Tibial nerve (tissue), 4 donors: ENCODE measurements around the gene PVALEF. TPM values are rescaled to one million over a fixed set of nuclear protein-coding genes. Genes with fewer than 3 reads are reported as not detected.
"Not testable (repeated sequence)": the region's sequence is repeated elsewhere in the genome, so short reads cannot be mapped to it uniquely, and the experiment has no call there.

Experiments used
- DNase-seq, 2 donors: peaks; one replicate each; pipeline ENCODE4 v3.0.0-alpha.2; 2019; ENCODE audit warnings: low spot score in 2 of 2
- H3K27ac ChIP-seq, 4 donors: fragments of 200-600 bp; sonication (generic) in 3 of 4; one replicate each; pipeline ENCODE4 v1.5.1; 2017 to 2019; ENCODE audit warnings: mild to moderate bottlenecking in 1 of 4
- H3K27me3 ChIP-seq, 2 donors: fragments of 200-600 bp; sonication (generic) in 1 of 2; one replicate each; pipeline versions ENCODE4 v1.5.1 to v1.6.0; 2017 to 2019
- H3K36me3 ChIP-seq, 3 donors: fragments of 200-600 bp; sonication (generic); one replicate each; pipeline ENCODE4 v1.5.1; 2018 to 2019
- H3K4me1 ChIP-seq, 4 donors: fragments of 200-600 bp; sonication (generic) in 3 of 4; one replicate each; pipeline ENCODE4 v1.5.1; 2017 to 2019
- H3K4me3 ChIP-seq, 4 donors: fragments of 200-600 bp; sonication (generic) in 3 of 4; one replicate each; pipeline ENCODE4 v1.5.1; 2017 to 2019; ENCODE audit warnings: mild to moderate bottlenecking in 1 of 4, moderate library complexity in 1 of 4
- H3K9me3 ChIP-seq, 4 donors: fragments of 200-600 bp; sonication (generic) in 3 of 4; one replicate each; pipeline ENCODE4 v1.5.1; 2017 to 2019
- EP300 ChIP-seq, 2 donors: sonication (generic); formaldehyde crosslinking; IDR thresholded peaks; one replicate each; pipeline ENCODE4 v1.6.1; 2017; ENCODE audit warnings: antibody characterized with exemption in 2 of 2, mild to moderate bottlenecking in 1 of 2
- POLR2A ChIP-seq, 2 donors: fragments of 450-650 bp; IDR thresholded peaks; one replicate each; pipeline ENCODE4 v1.6.1; 2017; ENCODE audit warnings: antibody characterized with exemption in 2 of 2, mild to moderate bottlenecking in 2 of 2, moderate library complexity in 2 of 2
- WGBS, 2 donors: methylation state at CpG; one replicate each; pipeline ENCODE4 v1.1.5; 2018; 5-methylcytosine and 5-hydroxymethylcytosine counted together
- total RNA-seq, 4 donors: library from RNA; depleted of rRNA; stranded (reverse); fragments of >200 nt; gene quantifications; one replicate each; pipeline ENCODE4 v1.1.0, GENCODE V29; 2016
- TF ChIP-seq, protein P1 (sequence below), 5 experiments: fragments of 200-600 bp in 3 of 5; fragments of 450-650 bp in 2 of 5; sonication (generic) in 3 of 5; IDR thresholded peaks; one replicate each; pipeline ENCODE4 v1.5.1; 2016 to 2019; ENCODE audit warnings: antibody characterized with exemption in 5 of 5, mild to moderate bottlenecking in 3 of 5, moderate library complexity in 2 of 5

PVALEF gene
- total RNA-seq, 4 donors from 2014 or later = not detected

DNA sequence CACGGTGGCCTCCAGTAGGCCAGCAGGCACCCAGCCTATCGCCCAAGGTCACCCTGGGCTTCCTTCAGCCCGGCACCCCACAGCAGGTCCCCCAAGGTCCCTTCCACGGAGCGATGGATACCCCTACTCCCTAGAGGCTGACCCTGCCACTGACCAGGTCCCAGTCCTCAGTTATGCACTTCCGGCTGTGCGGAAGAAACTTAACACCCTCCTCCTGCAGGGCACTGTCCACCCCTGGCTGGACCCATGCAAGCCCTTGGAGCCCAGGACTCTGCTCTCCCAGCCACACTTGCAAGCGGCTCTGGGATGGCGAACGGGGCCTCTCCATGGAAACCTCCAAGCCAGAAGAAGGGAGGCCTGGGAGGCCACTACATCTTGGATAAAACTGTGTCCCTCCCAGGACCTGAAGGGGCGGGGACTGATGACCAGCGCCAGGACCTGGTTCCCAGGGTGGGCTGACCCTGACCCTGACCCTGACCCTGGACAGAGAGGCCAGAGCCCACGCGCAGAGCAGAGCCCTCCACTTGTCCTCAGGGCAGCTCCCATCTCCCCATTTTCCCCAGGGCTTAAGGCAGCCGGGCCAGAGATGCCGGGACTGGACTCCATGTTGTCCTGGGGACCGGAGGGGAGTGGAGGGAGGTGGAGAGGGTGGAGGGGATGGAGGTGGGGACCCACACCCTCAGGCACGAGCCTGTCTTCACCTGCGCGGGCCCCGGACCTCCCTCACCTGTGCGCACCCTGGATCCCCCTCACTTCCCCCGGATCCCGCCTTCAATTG, 56.7 kb downstream of the PVALEF start:
- H3K4me1 ChIP-seq = peaks cover 0 to 22% (median 11%) of the 10 kb centered on the region in 4 donors
- peaks cover 0 to 4% (median 0%) of the 10 kb centered on the region in 4 donors for H3K9me3 ChIP-seq
- H3K27ac ChIP-seq = peak overlapping the region in 3 of 4 donors; percentile 32 to 83 (median 68)
- DNase-seq = no peak
- H3K4me3 ChIP-seq = peak overlapping the region; percentile 57 to 95 (median 68)
- H3K36me3 ChIP-seq = peaks cover 0 to 29% (median 0%) of the 10 kb centered on the region in 3 donors
- H3K27me3 ChIP-seq = no peaks in the 10 kb centered on the region
- no peak for TF ChIP-seq EP300 (IDR thresholded peaks at IDR 0.05)
- TF ChIP-seq, protein P1, sequence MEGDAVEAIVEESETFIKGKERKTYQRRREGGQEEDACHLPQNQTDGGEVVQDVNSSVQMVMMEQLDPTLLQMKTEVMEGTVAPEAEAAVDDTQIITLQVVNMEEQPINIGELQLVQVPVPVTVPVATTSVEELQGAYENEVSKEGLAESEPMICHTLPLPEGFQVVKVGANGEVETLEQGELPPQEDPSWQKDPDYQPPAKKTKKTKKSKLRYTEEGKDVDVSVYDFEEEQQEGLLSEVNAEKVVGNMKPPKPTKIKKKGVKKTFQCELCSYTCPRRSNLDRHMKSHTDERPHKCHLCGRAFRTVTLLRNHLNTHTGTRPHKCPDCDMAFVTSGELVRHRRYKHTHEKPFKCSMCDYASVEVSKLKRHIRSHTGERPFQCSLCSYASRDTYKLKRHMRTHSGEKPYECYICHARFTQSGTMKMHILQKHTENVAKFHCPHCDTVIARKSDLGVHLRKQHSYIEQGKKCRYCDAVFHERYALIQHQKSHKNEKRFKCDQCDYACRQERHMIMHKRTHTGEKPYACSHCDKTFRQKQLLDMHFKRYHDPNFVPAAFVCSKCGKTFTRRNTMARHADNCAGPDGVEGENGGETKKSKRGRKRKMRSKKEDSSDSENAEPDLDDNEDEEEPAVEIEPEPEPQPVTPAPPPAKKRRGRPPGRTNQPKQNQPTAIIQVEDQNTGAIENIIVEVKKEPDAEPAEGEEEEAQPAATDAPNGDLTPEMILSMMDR (IDR thresholded peaks at IDR 0.05) = no peak
- TF ChIP-seq POLR2A (IDR thresholded peaks at IDR 0.05) = no peak
- 3 to 13% methylated on average over 11 to 14 of the region's 24 CpGs for WGBS, 2 donors

DNA sequence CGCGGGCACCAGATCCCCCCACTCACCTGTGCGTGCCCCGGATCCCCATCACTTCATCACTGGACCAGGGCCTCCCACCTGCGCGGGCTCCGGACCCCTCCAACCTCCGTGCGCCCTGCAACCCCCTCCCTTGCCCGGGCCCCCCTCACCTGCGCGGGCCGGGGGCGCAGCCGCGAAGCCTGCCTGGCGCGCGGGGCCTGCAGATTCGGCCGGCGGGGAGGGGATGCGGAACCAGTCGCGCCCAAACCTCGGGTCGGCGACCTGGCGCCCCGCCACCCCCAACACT, 57.3 kb downstream of the PVALEF start:
- no peak for TF ChIP-seq POLR2A (IDR thresholded peaks at IDR 0.05)
- TF ChIP-seq, protein P1 (IDR thresholded peaks at IDR 0.05) = no peak
- TF ChIP-seq EP300 (IDR thresholded peaks at IDR 0.05) = no peak
- Histone ChIP-seq H3K36me3 (peaks cover 0 to 24% (median 0%) of the 10 kb centered on the region in 3 donors), H3K27ac (peak overlapping the region in 3 of 4 donors; percentile 32 to 83 (median 68)), H3K27me3 (no peaks in the 10 kb centered on the region), H3K4me3 (peak overlapping the region; percentile 57 to 95 (median 68)), H3K9me3 (peaks cover 0 to 4% (median 0%) of the 10 kb centered on the region in 4 donors), H3K4me1 (peaks cover 0 to 22% (median 11%) of the 10 kb centered on the region in 4 donors)
- no peak for DNase-seq
- WGBS, 2 donors = 0% methylated on average over 8 to 9 of the region's 30 CpGs

DNA sequence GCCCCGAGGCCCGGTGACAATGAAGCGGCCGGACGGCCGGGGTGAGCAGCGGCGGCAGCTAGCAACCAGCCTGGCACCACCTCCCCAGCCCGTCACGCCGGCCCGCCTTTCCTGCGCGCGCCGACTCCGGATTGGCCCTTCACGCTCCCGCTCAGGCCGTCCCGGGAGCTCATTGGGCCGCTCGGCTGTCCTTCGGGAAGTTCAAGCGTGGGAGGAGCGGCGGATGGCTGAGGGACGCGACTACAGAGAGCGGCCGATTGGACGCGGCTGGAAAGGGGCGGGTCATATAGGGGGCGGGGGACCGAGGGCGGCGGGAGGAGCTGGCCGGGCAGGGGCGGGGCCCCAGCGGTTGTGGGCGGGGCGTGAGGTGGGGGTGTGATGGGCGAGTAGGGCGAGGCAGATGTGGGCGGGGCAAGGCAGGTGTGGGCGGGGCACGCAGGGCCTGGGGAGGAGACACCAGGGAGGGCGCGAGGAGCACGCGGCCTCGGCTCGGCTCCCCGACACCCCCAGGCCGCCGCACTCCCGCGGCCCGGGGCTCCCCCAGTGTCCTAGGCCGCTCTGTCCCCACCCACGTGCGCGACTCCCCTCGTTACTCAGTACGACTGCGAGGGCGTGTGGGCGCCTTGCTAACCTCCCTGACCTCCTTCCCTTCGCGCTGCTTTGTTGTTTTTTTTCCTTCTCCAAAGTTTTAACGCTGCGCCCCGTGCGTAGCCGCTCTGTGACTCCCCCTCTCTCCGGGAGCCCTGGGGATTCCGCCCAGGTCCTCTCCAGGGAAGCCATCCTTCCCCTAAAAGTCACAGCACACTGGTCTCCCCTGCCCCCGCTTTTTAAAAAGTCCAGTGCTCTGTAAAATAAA, 57.8 kb downstream of the PVALEF start, which contains the start of gene CEP131:
Gene CEP131 (minus strand): TSS at position 60 of the 856 bp plus-strand sequence. CDS start 2,909 bp downstream, outside the sequence.
- Histone ChIP-seq H3K9me3 (peaks cover 0 to 4% (median 0%) of the 10 kb centered on the region in 4 donors), H3K36me3 (peaks cover 0 to 22% (median 0%) of the 10 kb centered on the region in 3 donors), H3K27ac (peak within 1 kb of the TSS; percentile 33 to 83 (median 74)), H3K4me1 (peaks cover 0 to 22% (median 11%) of the 10 kb centered on the region in 4 donors), H3K27me3 (no peaks in the 10 kb centered on the region), H3K4me3 (peak within 1 kb of the TSS; percentile 57 to 95 (median 68))
- TF ChIP-seq, protein P1 (IDR thresholded peaks at IDR 0.05) = peak in 1 of 5 experiments; percentile 31
- TF ChIP-seq EP300 (IDR thresholded peaks at IDR 0.05) = peak in 1 of 2 donors; percentile 20
- peak in 1 of 2 donors; percentile 25 for TF ChIP-seq POLR2A (IDR thresholded peaks at IDR 0.05)
- DNase-seq = peak; percentile 96 to 97
- WGBS, 2 donors = 1% methylated on average over 48 to 68 of the region's 79 CpGs

DNA sequence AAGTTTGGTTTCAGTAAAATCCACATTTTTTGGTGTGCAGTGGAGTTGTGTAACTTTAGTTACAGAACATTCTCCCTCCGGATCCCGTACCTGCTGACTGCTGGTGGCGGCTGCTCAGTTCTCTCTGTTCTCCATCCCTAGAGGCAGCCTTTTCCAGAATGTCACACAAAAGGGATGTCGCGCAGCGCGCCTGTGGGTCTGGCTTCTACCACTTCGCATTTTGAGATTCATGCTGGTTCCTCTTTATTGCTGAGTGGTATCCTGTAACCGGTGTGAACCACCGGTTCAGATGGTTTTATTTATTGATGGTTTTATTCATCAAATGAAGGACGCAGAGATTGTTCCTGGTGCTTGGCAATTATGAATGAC, 58.4 kb downstream of the PVALEF start:
- no peak for DNase-seq
- Histone ChIP-seq H3K36me3 (peaks cover 0 to 22% (median 0%) of the 10 kb centered on the region in 3 donors), H3K4me3 (peak overlapping the region; percentile 34 to 95 (median 58)), H3K4me1 (peaks cover 0 to 22% (median 11%) of the 10 kb centered on the region in 4 donors), H3K27me3 (no peaks in the 10 kb centered on the region), H3K9me3 (peaks cover 0 to 4% (median 0%) of the 10 kb centered on the region in 4 donors), H3K27ac (peak overlapping the region; percentile 33 to 83 (median 72))
- TF ChIP-seq EP300 (IDR thresholded peaks at IDR 0.05) = no peak
- 24 to 36% methylated on average over 11 of the region's 11 CpGs for WGBS, 2 donors

DNA sequence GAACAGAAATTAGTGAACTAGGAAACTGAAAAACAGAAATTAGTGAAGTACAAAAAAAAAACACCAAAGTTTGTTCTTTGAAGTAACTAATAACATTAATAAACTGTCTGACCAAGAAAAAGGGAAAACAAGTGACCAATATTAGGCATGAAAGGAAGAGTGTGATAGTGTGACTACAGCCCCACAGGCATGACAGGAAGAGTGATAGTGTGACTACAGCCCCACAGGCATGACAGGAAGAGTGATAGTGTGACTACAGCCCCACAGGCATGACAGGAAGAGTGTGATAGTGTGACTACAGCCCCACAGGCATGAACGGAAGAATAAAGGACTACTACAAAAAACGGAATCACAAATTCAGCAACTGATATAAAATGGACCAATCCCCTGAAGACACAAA, 62.3 kb downstream of the PVALEF start:
- not testable (repeated sequence) for H3K27me3 ChIP-seq, DNase-seq, H3K9me3 ChIP-seq, H3K4me1 ChIP-seq, H3K4me3 ChIP-seq, H3K27ac ChIP-seq
- H3K36me3 ChIP-seq = peaks cover 2 to 47% (median 15%) of the 10 kb centered on the region in 3 donors
- WGBS, 2 donors = 61 to 69% methylated on average over 2 of the region's 2 CpGs
